Measurements from ENCODE around the gene SPATA16. TPM values are rescaled to one million over a fixed set of nuclear protein-coding genes. Genes with fewer than 3 reads are reported as not detected.

The SPATA16 gene
- total RNA-seq, 2 donors from 2014 or later: not detected

DNA sequence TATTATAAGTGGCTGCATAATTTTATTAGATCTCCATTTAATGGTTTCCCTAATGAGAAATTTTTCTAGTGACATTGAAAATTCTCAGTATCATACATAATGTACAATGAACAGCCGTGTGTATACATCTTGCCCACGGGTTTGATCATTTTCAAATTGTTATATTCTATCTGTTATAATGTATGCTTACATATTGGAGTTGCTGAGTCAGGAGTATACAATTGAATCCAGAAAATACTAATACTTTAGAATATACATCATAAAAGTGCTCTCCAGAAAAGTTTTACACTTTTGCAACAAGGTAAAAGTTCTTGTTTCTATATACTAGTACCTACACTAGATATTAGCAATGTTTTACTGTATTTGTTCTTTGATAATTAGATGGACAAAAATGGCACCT lies 82.8 kb downstream of the SPATA16 start:
- TF ChIP-seq, protein P1, sequence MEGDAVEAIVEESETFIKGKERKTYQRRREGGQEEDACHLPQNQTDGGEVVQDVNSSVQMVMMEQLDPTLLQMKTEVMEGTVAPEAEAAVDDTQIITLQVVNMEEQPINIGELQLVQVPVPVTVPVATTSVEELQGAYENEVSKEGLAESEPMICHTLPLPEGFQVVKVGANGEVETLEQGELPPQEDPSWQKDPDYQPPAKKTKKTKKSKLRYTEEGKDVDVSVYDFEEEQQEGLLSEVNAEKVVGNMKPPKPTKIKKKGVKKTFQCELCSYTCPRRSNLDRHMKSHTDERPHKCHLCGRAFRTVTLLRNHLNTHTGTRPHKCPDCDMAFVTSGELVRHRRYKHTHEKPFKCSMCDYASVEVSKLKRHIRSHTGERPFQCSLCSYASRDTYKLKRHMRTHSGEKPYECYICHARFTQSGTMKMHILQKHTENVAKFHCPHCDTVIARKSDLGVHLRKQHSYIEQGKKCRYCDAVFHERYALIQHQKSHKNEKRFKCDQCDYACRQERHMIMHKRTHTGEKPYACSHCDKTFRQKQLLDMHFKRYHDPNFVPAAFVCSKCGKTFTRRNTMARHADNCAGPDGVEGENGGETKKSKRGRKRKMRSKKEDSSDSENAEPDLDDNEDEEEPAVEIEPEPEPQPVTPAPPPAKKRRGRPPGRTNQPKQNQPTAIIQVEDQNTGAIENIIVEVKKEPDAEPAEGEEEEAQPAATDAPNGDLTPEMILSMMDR (conservative IDR thresholded peaks at IDR 0.05): no peak
- Mint-ChIP-seq H3K27ac (no peak overlapping the region), H3K4me1 (peaks cover 6% of the 10 kb centered on the region), H3K36me3 (ENCODE audit: low read depth) (no peaks in the 10 kb centered on the region), H3K9me3 (no peaks in the 10 kb centered on the region), H3K27me3 (ENCODE audit: insufficient read depth) (no peaks in the 10 kb centered on the region), H3K4me3 (no peak overlapping the region)
- Histone ChIP-seq H3K27ac (ENCODE audit: low read depth, low read length) (no peak overlapping the region), H3K36me3 (ENCODE audit: control insufficient read depth, insufficient read depth, low read length) (no peaks in the 10 kb centered on the region), H3K4me1 (ENCODE audit: control insufficient read depth, insufficient read depth, low read length) (no peaks in the 10 kb centered on the region), H3K9me3 (ENCODE audit: control insufficient read depth, low read length) (no peaks in the 10 kb centered on the region), H3K9ac (ENCODE audit: extremely low read depth, low read length, poor library complexity, severe bottlenecking) (no peak overlapping the region), H3K27me3 (ENCODE audit: control insufficient read depth, insufficient read depth, low read length, poor library complexity, severe bottlenecking) (no peaks in the 10 kb centered on the region), H3K4me3 (ENCODE audit: low read length) (no peak overlapping the region)
- 80% methylated on average over 1 of the region's 2 CpGs; no CpG with 5 or more reads in 1 of the 2 experiments for WGBS, 2 experiments (ENCODE audit: insufficient coverage in 1 of 2, insufficient read length in 1 of 2)
- no peak for DNase-seq

GRCh38 chr3:173055228-173055933 lies 85.7 kb downstream of the SPATA16 start:
- no peaks in the 10 kb centered on the region for H3K9me3 Mint-ChIP-seq
- Histone ChIP-seq H3K4me3 (ENCODE audit: low read length) (no peak overlapping the region), H3K27ac (ENCODE audit: low read depth, low read length) (no peak overlapping the region), H3K9ac (ENCODE audit: extremely low read depth, low read length, poor library complexity, severe bottlenecking) (no peak overlapping the region), H3K36me3 (ENCODE audit: control insufficient read depth, insufficient read depth, low read length) (no peaks in the 10 kb centered on the region), H3K9me3 (ENCODE audit: control insufficient read depth, low read length) (no peaks in the 10 kb centered on the region), H3K27me3 (ENCODE audit: control insufficient read depth, insufficient read depth, low read length, poor library complexity, severe bottlenecking) (no peaks in the 10 kb centered on the region), H3K4me1 (ENCODE audit: control insufficient read depth, insufficient read depth, low read length) (no peaks in the 10 kb centered on the region)
- TF ChIP-seq, protein P1 (conservative IDR thresholded peaks at IDR 0.05): no peak
- no peak overlapping the region for H3K27ac Mint-ChIP-seq
- no peak for DNase-seq
- peaks cover 6% of the 10 kb centered on the region for H3K4me1 Mint-ChIP-seq
- H3K27me3 Mint-ChIP-seq (ENCODE audit: insufficient read depth): no peaks in the 10 kb centered on the region
- H3K4me3 Mint-ChIP-seq: no peak overlapping the region
- H3K36me3 Mint-ChIP-seq (ENCODE audit: low read depth): no peaks in the 10 kb centered on the region
- WGBS, 2 experiments (ENCODE audit: insufficient coverage in 1 of 2, insufficient read length in 1 of 2): 89% methylated on average over 1 of the region's 2 CpGs; no CpG with 5 or more reads in 1 of the 2 experiments

DNA sequence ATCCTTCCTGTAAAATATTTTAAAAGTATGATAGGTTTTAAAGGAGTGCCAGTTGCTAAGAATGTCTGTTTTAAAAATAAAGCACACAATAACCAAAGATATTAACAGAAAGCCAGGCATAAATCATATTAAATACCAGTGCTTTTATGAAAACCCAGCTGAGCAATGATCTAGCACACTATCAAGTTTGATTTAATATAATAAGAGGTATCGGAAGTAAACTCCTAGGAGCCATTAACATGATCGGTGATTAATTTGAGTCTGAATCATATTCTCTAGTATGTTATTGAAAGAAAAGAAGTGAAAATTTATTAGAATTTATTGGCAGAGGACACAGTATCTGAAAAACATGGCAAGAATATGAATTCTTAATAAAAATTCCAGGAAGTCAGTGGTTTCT lies 91.7 kb downstream of the SPATA16 start:
- Mint-ChIP-seq H3K36me3 (ENCODE audit: low read depth) (no peaks in the 10 kb centered on the region), H3K27ac (no peak overlapping the region), H3K4me1 (no peaks in the 10 kb centered on the region), H3K4me3 (no peak overlapping the region), H3K9me3 (no peaks in the 10 kb centered on the region), H3K27me3 (ENCODE audit: insufficient read depth) (no peaks in the 10 kb centered on the region)
- no peaks in the 10 kb centered on the region for H3K4me1 ChIP-seq (ENCODE audit: control insufficient read depth, insufficient read depth, low read length)
- H3K27ac ChIP-seq (ENCODE audit: low read depth, low read length): no peak overlapping the region
- H3K36me3 ChIP-seq (ENCODE audit: control insufficient read depth, insufficient read depth, low read length): no peaks in the 10 kb centered on the region
- no peak overlapping the region for H3K4me3 ChIP-seq (ENCODE audit: low read length)
- WGBS, 2 experiments (ENCODE audit: insufficient coverage in 1 of 2, insufficient read length in 1 of 2): 88 to 92% methylated on average over 2 of the region's 2 CpGs
- no peak overlapping the region for H3K9ac ChIP-seq (ENCODE audit: extremely low read depth, low read length, poor library complexity, severe bottlenecking)
- DNase-seq: no peak
- H3K9me3 ChIP-seq (ENCODE audit: control insufficient read depth, low read length): no peaks in the 10 kb centered on the region
- H3K27me3 ChIP-seq (ENCODE audit: control insufficient read depth, insufficient read depth, low read length, poor library complexity, severe bottlenecking): no peaks in the 10 kb centered on the region
- TF ChIP-seq, protein P1 (conservative IDR thresholded peaks at IDR 0.05): no peak

All from endodermal cell (in vitro differentiated cells).